Adrenal gland (tissue), 12 donors: ENCODE data around the gene RNF130. TPM values are rescaled to one million over a fixed set of nuclear protein-coding genes. Genes with fewer than 3 reads are reported as not detected.

Source experiments
- DNase-seq, 7 donors: peaks; one replicate each; pipeline ENCODE4 v3.0.0-alpha.2; 2019 to 2020
- H3K27ac ChIP-seq, 5 donors: fragments of 200-600 bp; sonication (generic) in 4 of 5; 1 replicate in 3 of 5; 2 replicates in 2 of 5; pipeline versions ENCODE4 v1.5.1 to v1.8.0; 2016 to 2020; ENCODE audit warnings: mild to moderate bottlenecking in 1 of 5
- H3K27me3 ChIP-seq: fragments of 200-600 bp; 2 replicates; pipeline ENCODE4 v1.8.0; 2021
- H3K36me3 ChIP-seq, 2 donors: fragments of 200-600 bp; replicated peaks in 1 of 2; 1 replicate in 1 of 2; 2 replicates in 1 of 2; pipeline versions ENCODE4 v1.5.1 to v1.8.0; 2018 to 2022
- H3K4me1 ChIP-seq, 2 donors: fragments of 200-600 bp; replicated peaks in 1 of 2; 1 replicate in 1 of 2; 2 replicates in 1 of 2; pipeline versions ENCODE4 v1.5.1 to v1.8.0; 2018 to 2021
- H3K4me3 ChIP-seq, 4 donors: fragments of 200-600 bp; sonication (generic) in 3 of 4; one replicate each; pipeline ENCODE4 v1.5.1; 2016 to 2018
- H3K9me3 ChIP-seq, 3 donors: fragments of 200-600 bp; sonication (generic) in 1 of 3; replicated peaks in 1 of 3; 1 replicate in 2 of 3; 2 replicates in 1 of 3; pipeline versions ENCODE4 v1.5.1 to v1.8.0; 2016 to 2021
- POLR2A ChIP-seq, 2 donors: fragments of 450-650 bp; IDR thresholded peaks; one replicate each; pipeline ENCODE4 v1.6.1; 2017; ENCODE audit warnings: antibody characterized with exemption in 2 of 2, mild to moderate bottlenecking in 2 of 2, moderate library complexity in 1 of 2
- WGBS, 4 donors: extraction: QIAGEN DNeasy Blood & Tissue Kit in 2 of 4; methylation state at CpG; one replicate each; pipeline versions ENCODE4 v1.1.5 to v1.1.7; 2013 to 2017; 5-methylcytosine and 5-hydroxymethylcytosine counted together
- intact Hi-C, 2 donors: fragments of 100-400 bp; cut with DNase I; formaldehyde crosslinking; loops; one replicate each; pipeline versions ENCODE4 v1.14.1 to v1.15.0; 2022 to 2023
- polyA plus RNA-seq, 3 donors: library from polyadenylated mRNA; stranded (reverse); fragments of 200-250 nt in 2 of 3; fragments of 350-450 nt in 1 of 3; fragmentation: Illumina TruSeq in 1 of 3; extraction: RNeasy Lipid Tissue Mini Kit (QIAGEN cat#74804) in 1 of 3; gene quantifications; one replicate each; pipeline ENCODE4 v1.2.3, GENCODE V29; 2013 to 2014
- total RNA-seq, 9 donors: library from RNA; depleted of rRNA in 4 of 9; stranded (reverse); fragments of >200 nt in 4 of 9; fragments of 120-200 nt in 1 of 9; fragmentation: NEBNext Ultra II Directional in 1 of 9; extraction: Animal tissue kit (Norgen Biotek cat#: 25700) in 1 of 9; gene quantifications; one replicate each; pipeline versions ENCODE4 v1.1.0 to v1.2.4, GENCODE V29; 2013 to 2023
- TF ChIP-seq, protein P1 (sequence below), 6 experiments: fragments of 450-650 bp in 4 of 6; fragments of 200-600 bp in 2 of 6; sonication (generic) in 1 of 6; IDR thresholded peaks; 1 replicate in 5 of 6; 2 replicates in 1 of 6; pipeline versions ENCODE4 v1.5.1 to v1.8.0; 2016 to 2021; ENCODE audit warnings: antibody characterized with exemption in 6 of 6, mild to moderate bottlenecking in 2 of 6, moderate library complexity in 1 of 6
- donor health status: healthy with polysubstance abuse.
- donor health status: Bipolar disorder and iron deficiency.
- donor health status: DM: yes; HTN: yes; CAD: no.
- donor health status: DM: no; HTN: no; CAD: no.
- donor health status: DM: no; HTN: no; CAD: no.
- donor health status: DM: yes; HTN: yes; CAD: no.

The RNF130 gene
- total and polyA plus RNA-seq, 12 donors: 36.8 to 138 (median 75.1) TPM

GRCh38 chr5:180059326-180059725 is 12.2 kb downstream of the RNF130 start:
- no peak overlapping the region for H3K4me3 ChIP-seq
- no peak overlapping the region for H3K27ac ChIP-seq
- H3K27me3 ChIP-seq: no peaks in the 10 kb centered on the region
- WGBS, 4 donors: 79 to 84% (median 83%) methylated on average over 6 of the region's 6 CpGs
- TF ChIP-seq, protein P1, sequence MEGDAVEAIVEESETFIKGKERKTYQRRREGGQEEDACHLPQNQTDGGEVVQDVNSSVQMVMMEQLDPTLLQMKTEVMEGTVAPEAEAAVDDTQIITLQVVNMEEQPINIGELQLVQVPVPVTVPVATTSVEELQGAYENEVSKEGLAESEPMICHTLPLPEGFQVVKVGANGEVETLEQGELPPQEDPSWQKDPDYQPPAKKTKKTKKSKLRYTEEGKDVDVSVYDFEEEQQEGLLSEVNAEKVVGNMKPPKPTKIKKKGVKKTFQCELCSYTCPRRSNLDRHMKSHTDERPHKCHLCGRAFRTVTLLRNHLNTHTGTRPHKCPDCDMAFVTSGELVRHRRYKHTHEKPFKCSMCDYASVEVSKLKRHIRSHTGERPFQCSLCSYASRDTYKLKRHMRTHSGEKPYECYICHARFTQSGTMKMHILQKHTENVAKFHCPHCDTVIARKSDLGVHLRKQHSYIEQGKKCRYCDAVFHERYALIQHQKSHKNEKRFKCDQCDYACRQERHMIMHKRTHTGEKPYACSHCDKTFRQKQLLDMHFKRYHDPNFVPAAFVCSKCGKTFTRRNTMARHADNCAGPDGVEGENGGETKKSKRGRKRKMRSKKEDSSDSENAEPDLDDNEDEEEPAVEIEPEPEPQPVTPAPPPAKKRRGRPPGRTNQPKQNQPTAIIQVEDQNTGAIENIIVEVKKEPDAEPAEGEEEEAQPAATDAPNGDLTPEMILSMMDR (IDR thresholded peaks at IDR 0.05): no peak
- H3K36me3 ChIP-seq: no peaks in the 10 kb centered on the region
- no peaks in the 10 kb centered on the region for H3K4me1 ChIP-seq
- no peaks in the 10 kb centered on the region for H3K9me3 ChIP-seq
- DNase-seq: no peak
- intact Hi-C loops: no loop called here

DNA sequence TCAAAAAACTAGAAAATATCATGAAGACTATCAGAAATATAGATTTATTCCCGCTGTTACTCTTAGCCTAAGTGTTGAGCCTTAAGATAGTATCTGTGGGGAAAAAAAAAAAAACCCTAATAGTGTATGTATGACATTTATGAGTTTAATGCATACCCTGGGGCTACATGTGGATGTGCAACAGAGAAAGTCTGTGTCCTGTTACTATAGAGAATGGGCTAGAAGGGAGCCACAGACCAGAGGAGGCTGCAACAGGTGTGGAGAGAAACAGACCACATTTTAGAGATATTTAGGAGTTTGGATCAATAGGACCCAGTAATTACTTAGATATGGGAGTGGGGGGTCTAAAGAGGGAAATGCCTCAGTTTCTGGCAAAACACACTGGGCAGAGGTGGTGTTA is 15.4 kb downstream of the RNF130 start:
- no peaks in the 10 kb centered on the region for H3K27me3 ChIP-seq
- intact Hi-C loops: no loop called here

GRCh38 chr5:180054226-180054625 is 17.3 kb downstream of the RNF130 start:
- Histone ChIP-seq H3K36me3 (no peaks in the 10 kb centered on the region), H3K27me3 (no peaks in the 10 kb centered on the region), H3K9me3 (no peaks in the 10 kb centered on the region), H3K27ac (no peak overlapping the region), H3K4me1 (peaks cover 0 to 18% of the 10 kb centered on the region in 2 donors), H3K4me3 (no peak overlapping the region)
- intact Hi-C loops: no loop called here
- TF ChIP-seq, protein P1 (IDR thresholded peaks at IDR 0.05): no peak
- TF ChIP-seq POLR2A (IDR thresholded peaks at IDR 0.05): no peak
- no peak for DNase-seq
- 77 to 97% (median 86%) methylated on average over 6 of the region's 6 CpGs for WGBS, 4 donors

More for the DNA sequence above, 15.4 kb downstream of the RNF130 start:
- Histone ChIP-seq H3K9me3 (no peaks in the 10 kb centered on the region), H3K27ac (no peak overlapping the region), H3K36me3 (no peaks in the 10 kb centered on the region), H3K4me1 (peaks cover 0 to 15% of the 10 kb centered on the region in 2 donors), H3K4me3 (no peak overlapping the region)
- TF ChIP-seq POLR2A (IDR thresholded peaks at IDR 0.05): no peak
- TF ChIP-seq, protein P1 (IDR thresholded peaks at IDR 0.05): no peak
- 94 to 98% (median 96%) methylated on average over 1 of the region's 1 CpG for WGBS, 4 donors
- no peak for DNase-seq

DNA sequence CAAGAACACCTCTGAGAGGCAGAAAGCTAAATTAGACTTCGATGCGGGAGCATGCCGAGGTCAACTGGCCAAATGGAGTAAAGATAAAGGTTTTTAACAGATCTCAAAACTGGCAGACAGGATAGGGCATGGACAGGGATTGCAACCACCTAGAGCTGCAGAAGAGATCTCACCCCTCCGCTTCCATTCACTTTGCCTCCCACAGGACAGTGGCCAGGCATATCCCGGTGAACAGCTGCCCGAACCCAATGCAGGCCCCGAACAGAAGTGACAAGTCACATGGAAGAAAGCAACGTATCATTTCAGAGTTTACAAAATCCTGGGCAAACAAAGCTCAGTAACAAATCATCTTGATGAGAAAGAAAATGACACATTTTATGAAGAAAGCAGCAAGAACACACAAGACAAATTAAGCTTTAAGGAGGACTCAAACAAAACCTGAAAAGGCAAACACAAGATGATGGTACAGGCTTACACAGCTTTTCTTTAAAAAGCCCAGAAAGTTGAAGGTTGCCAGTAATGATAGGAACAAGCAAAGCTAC is 18.4 kb downstream of the RNF130 start:
- TF ChIP-seq, protein P1 (IDR thresholded peaks at IDR 0.05): no peak
- TF ChIP-seq POLR2A (IDR thresholded peaks at IDR 0.05): no peak

More for the DNA sequence above, 18.4 kb downstream of the RNF130 start:
- Histone ChIP-seq H3K27ac (no peak overlapping the region), H3K36me3 (no peaks in the 10 kb centered on the region), H3K4me3 (no peak overlapping the region), H3K4me1 (peaks cover 0 to 19% of the 10 kb centered on the region in 2 donors), H3K27me3 (no peaks in the 10 kb centered on the region), H3K9me3 (no peaks in the 10 kb centered on the region)
- intact Hi-C loops: no loop called here
- DNase-seq: no peak
- 65 to 86% (median 74%) methylated on average over 8 of the region's 8 CpGs for WGBS, 4 donors
